ENCODE results near the gene STT3B.

- TF ChIP-seq POLR2AphosphoS5 (IDR thresholded peaks at IDR 0.05; ENCODE audit: low read depth, low read length) (no peak), POLR2A (IDR thresholded peaks at IDR 0.05; ENCODE audit: low read depth, low read length) (no peak), TAF1 (IDR thresholded peaks at IDR 0.05; ENCODE audit: low read depth, low read length) (no peak), PAX5 (IDR thresholded peaks at IDR 0.05; ENCODE audit: insufficient read depth, low read length, severe bottlenecking) (no peak)
Observed at GRCh38 chr3:31505371-31506048, 27.2 kb upstream of the STT3B start.

All from GM12891 (cell line).